HG02588 (cell line): ENCODE measurements around the gene ATG4D.
"Not testable (repeated sequence)": the region's sequence is repeated elsewhere in the genome, so short reads cannot be mapped to it uniquely, and the experiment has no call there.

Source experiments
- ATAC-seq: cut with Tn5 transposase; IDR thresholded peaks from one replicate; pipeline ENCODE4 v1.9.1; 2021; ENCODE audit warnings: mild to moderate bottlenecking, moderate library complexity; ENCODE audit not compliant: unreplicated experiment

ATG4D gene

GRCh38 chr19:10550336-10550735 lies 6.6 kb downstream of the ATG4D start:
- no peak for ATAC-seq

- ATAC-seq, result not testable (repeated sequence)
Measured at GRCh38 chr19:10551006-10551405, 7.3 kb downstream of the ATG4D start.

DNA sequence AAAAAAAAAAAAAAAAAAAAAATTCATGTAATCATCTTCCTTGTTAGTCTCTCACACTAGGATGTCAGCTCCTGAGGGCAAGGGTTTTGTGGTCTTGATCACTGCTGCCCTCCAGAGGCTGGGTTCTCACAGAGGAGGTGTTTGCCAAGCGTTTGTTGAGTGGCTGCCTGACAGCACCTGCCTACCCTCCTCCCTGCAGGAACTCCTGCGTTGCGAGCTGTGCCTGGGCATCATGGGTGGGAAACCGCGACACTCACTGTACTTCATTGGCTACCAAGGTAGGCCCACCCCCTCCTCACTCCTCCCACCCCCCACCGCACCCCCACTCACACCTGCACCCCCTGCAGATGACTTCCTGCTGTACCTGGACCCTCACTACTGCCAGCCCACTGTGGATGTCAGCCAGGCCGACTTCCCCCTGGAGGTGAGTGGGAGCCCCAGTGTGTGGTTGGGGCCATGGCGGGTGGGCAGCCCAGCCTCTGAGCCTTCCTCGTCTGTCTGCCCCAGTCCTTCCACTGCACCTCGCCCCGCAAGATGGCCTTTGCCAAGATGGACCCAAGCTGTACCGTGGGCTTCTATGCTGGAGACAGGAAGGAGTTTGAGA lies 8.1 kb downstream of the ATG4D start:
- ATAC-seq, result no peak

GRCh38 chr19:10552510-10553053 lies 8.9 kb downstream of the ATG4D start:
- ATAC-seq, result no peak

DNA sequence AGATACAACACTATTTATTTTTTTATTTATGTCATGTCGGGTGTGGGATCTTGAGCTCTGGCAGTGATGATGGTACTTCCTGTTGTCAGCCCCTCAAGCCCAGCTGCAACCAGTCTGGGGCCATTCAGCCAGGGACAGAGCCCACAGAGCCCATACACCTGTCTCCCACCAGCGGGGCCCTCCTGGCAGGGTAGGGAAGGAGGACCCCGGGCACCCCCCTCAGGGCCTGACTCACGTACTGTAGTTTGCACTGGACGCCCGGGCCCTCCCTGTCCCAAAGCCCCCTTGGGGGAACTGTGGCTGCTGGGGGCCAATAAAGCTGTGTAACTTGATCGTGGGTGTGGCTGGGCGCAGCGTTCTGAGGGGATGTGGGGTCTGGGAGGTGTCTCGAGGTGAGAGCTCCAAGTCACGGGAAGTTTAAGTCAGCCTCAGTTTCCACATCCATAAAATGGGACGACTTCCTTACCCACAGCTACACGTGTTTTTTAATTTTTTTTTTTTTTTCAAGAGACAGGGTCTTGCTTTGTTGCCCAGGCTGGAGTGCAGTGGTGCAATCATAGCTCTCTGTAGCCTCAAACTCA lies 9.5 kb downstream of the ATG4D start:
- no peak for ATAC-seq

DNA sequence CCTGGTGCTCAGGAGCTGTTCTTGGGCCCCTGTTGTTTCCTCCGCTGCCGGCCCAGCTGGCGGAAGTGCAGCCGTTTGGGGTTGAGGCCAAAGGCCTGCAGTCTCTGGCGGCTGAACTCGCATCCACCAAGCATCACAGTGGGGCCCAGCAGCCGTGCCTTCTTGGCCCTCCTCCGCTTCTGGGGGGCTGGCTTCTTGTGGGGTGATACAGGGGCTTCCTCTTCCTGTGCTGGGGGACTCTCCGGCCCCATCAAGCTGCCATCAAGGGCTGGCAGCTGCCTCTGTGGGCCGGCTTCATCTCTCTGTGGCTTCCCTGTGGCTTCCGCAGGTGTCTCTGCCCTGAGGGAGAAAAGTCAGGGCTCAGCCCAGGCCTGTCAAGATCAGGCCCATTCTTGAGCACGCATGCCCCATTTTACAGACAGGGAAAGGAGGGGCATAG lies 10.3 kb downstream of the ATG4D start:
- no peak for ATAC-seq

- no peak for ATAC-seq
Measured at GRCh38 chr19:10554760-10555609, 11.3 kb downstream of the ATG4D start.

GRCh38 chr19:10555610-10555973 lies 11.9 kb downstream of the ATG4D start:
- ATAC-seq, result no peak

GRCh38 chr19:10557603-10558197 lies 14.0 kb downstream of the ATG4D start:
- ATAC-seq, result no peak

DNA sequence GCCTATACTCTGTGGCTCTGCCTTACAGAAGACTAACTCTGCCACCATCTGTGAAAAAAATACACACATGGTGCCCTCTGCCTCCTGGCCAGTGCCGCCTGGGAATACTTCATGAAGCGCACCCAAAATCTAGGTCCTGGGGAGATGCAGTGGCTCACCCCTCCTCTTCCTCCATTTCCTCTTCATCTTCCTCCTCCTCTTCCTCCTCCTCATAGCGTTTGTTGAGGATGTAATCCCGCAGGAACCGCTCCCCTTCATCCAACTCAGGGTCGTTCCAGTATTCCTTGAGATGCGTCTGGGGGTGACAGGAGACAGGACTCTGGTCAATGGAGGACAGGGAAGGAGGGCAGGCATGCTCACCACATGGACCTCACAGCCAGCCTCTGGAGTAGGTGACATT lies 16.4 kb downstream of the ATG4D start:
- no peak for ATAC-seq

GRCh38 chr19:10562609-10563008 lies 18.9 kb downstream of the ATG4D start:
- ATAC-seq, result no peak

DNA sequence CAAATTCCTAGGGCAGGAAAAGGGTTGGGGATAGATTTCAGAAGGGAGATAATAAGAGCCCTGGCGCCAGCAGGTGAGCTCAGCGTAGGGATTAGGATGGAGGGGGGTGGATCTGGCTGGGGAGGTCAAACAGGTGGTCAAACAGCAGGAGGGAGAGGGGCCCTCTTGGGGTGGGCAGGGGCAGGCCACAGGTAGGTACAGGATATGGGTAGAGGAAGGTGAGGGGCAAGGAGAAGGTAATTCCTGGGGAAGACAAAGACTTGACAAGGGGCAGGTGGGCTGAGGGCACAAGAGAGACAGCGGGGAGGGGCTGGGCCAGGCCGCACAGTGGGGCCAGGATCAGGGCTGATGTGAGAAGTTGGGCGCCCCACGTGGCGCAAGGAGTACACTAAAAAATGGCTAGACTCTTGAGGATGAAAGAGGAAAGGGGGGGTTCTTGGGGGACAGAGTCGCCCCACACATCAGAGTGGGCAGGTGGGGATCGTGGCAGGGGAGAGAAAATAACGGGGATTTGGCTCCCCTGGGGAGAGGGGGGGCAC lies 21.4 kb downstream of the ATG4D start:
- ATAC-seq, result no peak

GRCh38 chr19:10565567-10566407 lies 22.1 kb downstream of the ATG4D start, which contains the start of gene KRI1:
TSS of gene KRI1 (minus strand) at chr19:10566010. CDS start at chr19:10565999, 11 bp downstream.
- ATAC-seq, result peak; percentile 54

GRCh38 chr19:10566408-10566657 lies 22.6 kb downstream of the ATG4D start:
- no peak for ATAC-seq

- ATAC-seq, result no peak
Measured at GRCh38 chr19:10566658-10567410, 23.1 kb downstream of the ATG4D start.

- ATAC-seq, result no peak
Measured at GRCh38 chr19:10567656-10568055, 24.0 kb downstream of the ATG4D start.

DNA sequence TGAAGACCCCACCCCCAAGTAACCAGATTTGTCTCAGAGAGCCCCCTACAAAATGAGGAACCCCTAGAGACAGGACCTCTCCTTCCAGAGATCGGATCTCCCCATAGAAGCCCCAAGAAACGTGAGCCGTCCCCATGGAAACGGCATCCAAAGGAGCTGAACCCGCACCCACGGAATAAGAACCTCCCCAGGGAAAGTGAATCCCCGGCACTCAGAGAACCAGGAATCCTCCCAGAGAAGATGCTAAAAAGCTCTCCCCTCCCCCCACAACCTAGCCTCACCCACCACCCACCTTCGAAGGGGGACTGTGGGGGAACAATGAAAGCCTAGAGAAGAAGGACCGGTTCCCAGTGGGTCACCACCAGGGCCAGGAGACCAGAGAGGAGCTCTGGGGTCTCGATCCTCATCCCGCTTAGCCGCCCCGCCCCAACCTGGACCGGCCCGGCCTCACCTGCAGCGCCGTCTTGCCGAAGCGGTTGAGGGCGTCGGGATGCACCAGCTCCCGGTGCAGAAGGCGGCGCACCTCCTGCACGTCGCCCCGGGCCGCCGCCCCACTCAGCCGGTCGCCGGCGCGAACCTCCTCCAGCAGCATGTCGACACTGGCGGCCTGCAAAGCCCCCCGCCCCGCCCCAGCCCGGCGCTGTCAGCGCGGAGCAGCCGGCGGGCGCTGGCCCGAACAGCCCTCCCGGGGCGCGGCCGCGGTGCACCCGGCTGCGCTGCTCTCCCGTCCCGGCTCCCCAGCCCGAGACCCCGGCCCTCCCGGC lies 24.5 kb downstream of the ATG4D start:
- ATAC-seq, result no peak

- peak; percentile 63 for ATAC-seq
Measured at GRCh38 chr19:10568826-10569651, 25.3 kb downstream of the ATG4D start, which contains the start of gene CDKN2D. TSS of gene CDKN2D (minus strand) at chr19:10568979. CDS start at chr19:10568653, 326 bp downstream.
